ENCODE data around the gene C1R. TPM values are rescaled to one million over a fixed set of nuclear protein-coding genes. Genes with fewer than 3 reads are reported as not detected.
"Not testable (repeated sequence)": the region's sequence is repeated elsewhere in the genome, so short reads cannot be mapped to it uniquely, and the experiment has no call there.

Gene C1R
- total RNA-seq, 1 donor from 2014 or later, result 1,748 TPM

DNA sequence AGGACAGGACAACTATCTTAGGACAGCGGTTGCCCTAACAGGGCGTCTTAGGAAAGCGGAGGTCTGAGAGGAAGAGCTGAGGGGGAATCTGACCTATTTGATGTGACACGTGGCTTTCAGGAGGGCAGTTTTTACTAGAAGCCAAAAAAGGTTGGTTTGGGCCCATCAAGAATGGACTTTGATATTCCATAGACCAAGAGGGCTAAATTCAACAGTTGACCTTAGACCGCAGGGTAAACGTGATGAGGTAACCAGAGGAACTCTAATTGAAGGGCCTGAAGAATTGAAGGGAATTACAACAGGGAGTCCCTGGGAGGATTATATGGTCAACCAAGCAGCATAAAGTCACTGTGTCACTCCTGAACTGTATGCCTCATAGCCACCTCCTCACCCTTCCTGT, 20.2 kb downstream of the C1R start:
- DNase-seq (ENCODE audit: low spot score), result peak; percentile 77
- peak; percentile 61 for ATAC-seq

DNA sequence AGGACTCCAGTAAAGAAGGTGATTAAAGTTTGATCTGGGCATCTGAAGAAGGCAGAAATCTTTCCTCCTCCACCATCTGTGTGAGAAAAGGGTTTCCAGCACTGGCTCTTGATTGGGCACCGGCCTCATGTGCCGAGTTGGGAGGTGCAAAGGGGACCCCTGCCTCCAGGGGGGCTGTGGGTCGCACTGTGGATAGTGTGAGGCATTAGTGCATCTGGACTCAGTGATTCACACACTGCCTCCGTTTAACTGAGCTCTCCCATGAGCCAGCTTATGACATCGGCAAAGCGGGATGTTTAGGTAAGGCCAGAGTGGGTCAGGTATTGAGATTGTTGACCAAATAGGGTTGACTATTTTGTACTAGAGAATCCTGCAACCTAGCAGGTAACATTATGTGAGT, 22.9 kb downstream of the C1R start:
- DNase-seq (ENCODE audit: low spot score), result no peak
- ATAC-seq, result no peak

DNA sequence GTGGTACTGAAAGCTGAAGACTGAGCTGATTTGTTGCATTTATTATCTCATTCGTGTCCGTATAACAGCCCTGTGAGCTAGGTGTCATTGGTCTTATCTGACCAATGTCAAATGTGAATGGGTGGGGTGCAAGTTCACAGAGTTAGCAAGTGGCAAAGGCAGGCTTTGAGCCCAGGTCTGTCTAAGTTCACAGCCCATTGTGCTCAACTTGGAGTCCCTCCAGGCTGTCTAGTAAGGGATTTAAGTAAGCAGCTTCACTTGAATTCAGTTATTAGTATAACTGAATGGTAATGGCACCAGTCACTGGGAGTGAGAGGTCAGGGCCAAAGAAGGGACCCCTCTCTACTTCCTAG, 23.3 kb downstream of the C1R start:
- no peak for DNase-seq (ENCODE audit: low spot score)
- peak; percentile 23 for ATAC-seq

DNA sequence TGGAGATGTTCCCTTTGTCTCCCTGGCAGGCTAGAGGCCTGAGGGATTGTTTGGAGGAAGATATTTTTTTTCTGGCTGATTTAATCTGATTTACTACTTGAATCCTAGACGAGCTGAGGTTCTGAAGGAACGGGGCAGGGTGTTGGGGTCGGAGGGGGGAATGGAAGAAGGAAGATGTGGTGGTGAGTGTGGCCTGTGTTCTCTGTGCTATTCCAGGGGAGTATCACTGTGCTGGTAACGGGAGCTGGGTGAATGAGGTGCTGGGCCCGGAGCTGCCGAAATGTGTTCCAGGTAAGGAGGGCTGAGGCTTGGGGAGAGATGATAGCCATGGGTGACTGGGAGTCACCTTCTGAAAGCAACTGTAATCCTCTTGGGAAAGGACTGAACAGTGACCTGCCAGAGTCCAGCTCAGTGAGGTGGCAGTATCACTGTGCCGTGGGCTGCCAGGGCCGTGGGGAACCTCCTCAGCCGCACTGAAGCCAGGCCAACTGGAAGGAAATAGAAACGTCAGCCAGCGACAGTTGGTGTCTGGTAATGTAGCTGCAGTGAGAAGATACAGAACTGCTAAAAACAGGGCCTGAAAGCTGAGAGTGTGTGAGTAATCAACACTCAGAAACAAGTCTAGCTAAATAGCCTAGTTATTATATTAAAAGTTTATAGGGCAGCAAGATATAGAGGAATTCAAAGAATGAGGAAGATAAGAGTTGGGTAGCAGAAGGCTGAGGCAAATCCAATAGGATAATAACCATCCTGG, 23.8 kb downstream of the C1R start:
- ATAC-seq, result peak; percentile 67
- DNase-seq (ENCODE audit: low spot score), result peak; percentile 77

DNA sequence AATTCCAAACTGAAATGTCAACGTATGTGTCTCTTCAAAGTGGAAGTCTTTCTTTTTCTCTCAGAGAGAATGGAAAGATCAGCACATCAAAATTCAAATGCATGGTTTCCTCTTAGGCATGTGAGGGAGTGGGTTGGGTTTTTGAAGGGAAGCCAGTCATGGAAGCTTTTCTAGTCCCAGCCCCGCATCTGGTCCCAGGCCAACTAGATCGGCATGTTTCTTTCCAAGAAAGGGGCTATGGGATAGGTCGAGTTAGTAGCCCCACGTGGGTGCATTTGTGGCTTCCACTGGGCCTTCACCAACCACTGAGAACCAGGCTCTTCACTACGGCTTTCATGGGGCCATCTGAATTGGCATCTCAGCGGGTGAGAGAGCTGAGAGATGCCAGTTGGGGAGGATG, 25.1 kb downstream of the C1R start:
- ATAC-seq, result no peak
- DNase-seq (ENCODE audit: low spot score), result no peak

DNA sequence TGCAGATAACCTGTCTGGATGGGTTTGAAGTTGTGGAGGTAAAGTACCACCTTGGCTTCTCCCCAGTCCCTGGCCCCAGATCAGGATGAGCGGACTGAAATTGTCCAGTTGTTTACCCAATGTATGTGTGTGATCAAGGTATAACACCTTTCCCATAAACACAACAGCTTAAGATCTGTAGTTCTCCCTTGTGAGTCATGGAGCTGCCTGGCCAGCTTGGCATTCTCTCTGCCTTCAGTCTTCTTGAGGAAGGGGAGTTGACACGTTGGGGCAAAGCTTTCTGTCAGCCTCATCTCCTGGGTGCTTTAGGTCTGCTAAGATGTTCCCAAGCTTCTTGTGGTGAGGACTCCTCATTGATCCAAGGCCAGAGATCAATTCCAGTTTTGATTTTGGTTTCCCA, 25.6 kb downstream of the C1R start:
- no peak for ATAC-seq
- no peak for DNase-seq (ENCODE audit: low spot score)

DNA sequence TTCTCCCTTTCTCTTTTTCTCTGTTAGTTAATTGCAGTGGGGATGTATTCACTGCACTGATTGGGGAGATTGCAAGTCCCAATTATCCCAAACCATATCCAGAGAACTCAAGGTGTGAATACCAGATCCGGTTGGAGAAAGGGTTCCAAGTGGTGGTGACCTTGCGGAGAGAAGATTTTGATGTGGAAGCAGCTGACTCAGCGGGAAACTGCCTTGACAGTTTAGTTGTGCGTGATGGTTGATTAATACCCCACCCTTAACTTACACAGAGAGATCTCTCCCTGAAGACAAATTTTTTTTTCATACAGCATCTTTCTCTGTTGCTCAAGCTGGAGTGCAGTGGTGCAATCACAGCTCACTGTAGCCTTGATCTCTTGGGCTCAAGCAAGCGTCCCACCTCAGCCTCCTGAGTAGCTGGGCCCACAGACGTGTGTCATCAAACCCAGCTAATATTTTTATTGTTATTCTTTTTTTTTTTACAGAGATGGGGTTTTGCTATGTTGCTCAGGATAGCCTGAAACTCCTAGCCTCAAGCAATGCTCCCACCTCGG, 27.1 kb downstream of the C1R start:
- no peak for ATAC-seq
- DNase-seq (ENCODE audit: low spot score), result no peak

DNA sequence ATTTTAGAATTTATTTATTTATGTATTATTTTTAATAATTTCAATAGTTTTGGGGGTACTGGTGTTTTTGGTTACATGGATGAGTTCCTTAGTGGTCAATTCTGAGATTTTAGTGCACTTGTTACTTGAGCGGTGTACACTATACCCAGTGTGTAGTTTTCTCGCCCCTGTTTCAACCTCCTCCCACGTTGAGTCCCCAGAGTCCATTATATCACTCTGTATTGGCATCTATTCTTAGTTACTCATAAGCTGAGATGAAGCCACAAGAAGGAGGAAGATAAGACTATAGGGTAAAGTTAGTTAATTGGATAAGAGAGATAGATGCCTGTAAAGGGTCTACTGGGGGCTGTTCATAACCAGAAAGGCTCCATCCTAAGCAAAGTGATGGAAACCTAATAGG, 27.7 kb downstream of the C1R start:
- DNase-seq (ENCODE audit: low spot score) (no peak), ATAC-seq (no peak)

DNA sequence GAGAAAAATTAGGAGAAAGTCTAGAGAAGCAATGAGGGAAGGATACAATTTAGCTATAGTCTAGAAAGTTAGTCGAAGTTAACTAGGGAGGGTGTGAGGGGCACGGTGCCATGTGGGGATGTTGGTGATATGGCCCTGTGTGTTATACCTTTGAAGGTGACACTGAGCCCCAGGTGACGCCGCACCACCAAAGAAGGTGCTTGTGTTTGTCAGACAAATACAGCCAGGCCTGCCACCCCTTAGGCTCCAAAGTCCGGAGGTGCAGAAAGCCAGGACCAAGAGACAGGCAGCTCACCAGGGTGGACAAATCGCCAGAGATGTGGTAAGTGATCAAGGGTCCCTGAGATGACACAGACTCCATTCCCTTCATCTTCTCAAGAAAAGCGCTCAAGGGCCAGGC, 30.6 kb downstream of the C1R start:
- peak; percentile 52 for ATAC-seq
- peak; percentile 86 for DNase-seq (ENCODE audit: low spot score)

DNA sequence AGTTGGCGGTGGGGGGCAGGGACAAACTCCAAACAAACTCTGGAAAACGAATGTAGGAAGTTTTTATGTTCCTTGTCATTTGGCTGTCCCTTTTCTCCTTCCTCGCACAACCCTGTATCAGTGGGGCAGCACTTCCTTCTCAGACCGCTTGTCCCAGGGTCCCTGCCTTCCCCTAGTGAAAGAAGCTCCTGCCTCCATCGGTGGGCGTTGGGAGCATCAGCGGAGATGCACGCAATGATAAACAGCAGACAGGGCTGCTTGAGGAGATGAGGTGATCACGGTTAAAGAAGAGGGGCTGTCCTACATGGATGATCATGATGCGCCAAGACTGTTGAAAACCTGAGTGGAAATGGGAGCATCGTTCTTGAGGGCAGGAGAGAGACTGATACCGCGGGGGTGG, 31.1 kb downstream of the C1R start:
- ATAC-seq (no peak), DNase-seq (ENCODE audit: low spot score) (no peak)

DNA sequence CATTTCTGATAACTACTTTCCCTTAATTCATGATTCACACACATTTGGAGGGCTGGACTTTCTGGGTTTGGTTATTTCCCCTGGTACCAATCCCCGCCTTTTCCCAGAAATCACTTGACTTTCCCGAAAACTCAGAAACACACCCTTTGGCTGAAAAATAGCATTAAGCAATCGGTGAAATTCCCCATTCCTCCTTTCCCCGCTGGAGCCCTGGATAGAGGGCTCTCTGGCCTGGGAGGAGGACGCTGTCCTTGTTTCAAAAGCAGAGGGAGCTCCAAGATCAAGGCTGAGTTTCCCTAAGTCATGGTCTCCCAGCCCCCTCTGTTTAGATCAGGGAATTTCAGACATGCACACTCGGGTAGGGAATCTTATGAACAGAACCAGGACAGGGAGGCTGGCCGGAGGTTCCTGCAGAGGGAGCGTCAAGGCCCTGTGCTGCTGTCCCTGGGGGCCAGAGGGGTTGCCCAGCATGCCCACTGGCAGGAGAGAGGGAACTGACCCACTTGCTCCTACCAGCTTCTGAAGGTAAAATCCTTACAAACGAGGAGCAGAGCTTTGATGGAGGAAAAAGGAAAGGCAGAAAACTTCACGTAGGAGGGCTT, 31.8 kb downstream of the C1R start, which contains the start of gene C1S:
Gene C1S, plus strand, starts transcription at position 366 of the 602 bp plus-strand sequence. CDS start 1,195 bp downstream, outside the sequence.
- ATAC-seq, result peak; percentile 85
- peak; percentile 87 for DNase-seq (ENCODE audit: low spot score)

DNA sequence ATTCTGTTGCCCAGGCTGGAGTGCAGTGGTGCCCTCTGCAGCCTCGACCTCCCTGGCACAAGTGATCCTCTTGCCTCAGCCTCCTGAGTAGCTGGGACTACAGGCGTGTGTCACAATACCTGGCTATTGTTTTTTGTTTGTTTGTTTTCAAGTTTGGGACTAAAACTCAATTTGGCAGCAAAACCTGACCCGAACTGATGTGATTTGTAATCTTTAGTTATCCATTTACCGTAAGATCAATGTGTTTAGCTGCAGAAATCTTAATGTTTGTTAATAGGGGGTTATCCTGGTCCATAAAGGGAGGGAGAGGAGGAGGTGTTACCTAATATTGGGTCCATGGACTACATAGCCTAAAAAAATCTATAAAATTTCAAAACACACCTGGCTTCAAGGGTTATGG, 32.5 kb downstream of the C1R start:
- peak; percentile 69 for DNase-seq (ENCODE audit: low spot score)
- ATAC-seq, result peak; percentile 58

DNA sequence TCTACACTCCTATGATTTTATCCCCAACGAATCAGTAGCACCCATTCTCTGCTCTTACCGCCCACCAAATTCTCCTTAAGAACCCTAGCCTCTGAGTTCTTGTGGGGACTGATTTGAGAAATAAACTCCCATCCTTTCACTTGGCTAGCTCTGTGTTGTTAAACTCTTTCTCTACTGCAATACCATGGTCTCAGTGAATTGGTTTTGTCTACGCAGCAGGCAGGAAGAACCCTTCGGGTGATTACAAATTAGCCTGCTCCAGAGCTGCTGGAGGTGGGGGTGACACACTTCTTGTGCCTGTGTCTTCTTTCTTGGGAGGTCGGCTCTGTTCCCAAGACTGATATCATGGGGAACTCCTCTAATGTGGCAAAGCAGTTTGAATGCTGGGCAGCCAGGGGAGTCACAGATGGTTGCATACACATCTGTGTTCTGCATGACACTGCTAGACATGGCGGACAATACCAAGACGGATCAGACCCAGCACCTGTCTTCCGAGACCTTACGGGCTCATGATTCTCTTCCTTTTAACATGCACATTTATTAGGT, 33.3 kb downstream of the C1R start:
- DNase-seq (ENCODE audit: low spot score), result no peak

DNA sequence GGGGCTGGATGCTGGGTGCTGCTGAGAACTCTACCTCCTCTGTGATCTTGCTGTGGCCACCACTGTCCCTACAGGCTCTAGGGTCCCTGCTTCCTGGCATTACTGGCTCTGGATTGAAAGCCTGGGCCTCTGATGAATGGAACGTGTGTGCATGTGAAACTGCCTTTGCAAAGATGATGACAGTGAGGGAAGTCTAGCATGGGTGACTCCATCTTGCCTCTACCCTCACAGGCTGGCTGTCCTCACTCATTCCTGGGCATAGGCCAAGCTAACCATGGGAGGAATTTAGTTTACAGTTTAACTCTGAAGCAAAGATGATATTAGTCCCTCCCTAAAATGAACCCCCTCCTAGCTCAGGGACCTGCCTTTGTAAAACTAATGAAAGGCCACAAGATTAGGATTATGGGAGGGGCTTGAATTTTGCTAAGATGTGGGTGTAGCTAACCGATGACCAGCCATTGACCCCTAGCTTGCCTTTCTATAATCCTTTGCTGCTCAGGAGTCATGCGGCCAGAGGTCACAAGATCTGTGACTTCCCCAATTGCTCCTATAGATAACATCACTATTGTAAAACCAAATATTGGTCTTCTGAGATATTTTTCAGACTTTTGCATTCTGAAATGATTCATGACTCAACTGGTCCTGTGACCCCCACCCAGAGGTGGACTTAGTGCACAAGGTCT, 33.9 kb downstream of the C1R start:
- ATAC-seq (no peak), DNase-seq (ENCODE audit: low spot score) (no peak)

More for the DNA sequence above, 33.3 kb downstream of the C1R start:
- ATAC-seq, result no peak

DNA sequence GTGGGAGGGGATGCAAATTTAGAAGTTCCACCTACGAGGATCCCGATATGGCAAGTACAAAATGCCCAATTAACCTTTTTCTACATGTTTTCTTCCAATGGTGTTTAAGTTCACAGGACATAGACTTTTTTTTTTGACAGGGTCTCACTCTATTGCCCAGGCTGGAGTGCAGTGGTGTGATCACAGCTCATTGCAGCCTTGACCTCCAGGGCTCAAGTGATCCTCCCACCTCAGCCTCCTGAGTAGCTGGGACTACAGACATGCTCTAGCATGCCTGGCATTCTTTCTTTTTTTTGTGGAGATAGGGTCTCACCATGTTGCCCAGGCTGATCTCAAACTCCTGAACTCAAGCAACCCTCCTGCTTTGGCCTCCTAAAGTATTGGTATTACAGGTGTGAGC, 36.5 kb downstream of the C1R start:
- ATAC-seq; DNase-seq (ENCODE audit: low spot score): not testable (repeated sequence)

DNA sequence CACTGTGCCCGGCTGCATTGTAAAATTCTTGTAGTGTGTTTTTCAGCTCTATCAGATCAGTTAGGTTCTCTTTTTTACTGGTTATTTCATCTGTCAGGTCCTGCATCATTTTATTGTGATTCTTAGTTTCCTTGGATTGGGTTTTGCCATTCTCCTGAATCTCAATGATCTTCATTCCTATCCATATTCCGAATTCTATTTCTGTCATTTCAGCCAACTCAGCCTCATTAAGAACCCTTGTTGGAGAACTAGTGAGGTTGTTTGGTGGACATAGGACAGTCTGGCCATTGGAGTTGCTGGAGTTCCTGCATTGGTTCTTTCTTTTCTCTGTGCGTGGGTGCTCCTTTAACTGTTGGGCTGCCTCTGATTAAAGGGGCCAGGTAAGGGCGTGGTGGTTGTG, 37.3 kb downstream of the C1R start:
- ATAC-seq, result no peak
- DNase-seq (ENCODE audit: low spot score), result no peak

DNA sequence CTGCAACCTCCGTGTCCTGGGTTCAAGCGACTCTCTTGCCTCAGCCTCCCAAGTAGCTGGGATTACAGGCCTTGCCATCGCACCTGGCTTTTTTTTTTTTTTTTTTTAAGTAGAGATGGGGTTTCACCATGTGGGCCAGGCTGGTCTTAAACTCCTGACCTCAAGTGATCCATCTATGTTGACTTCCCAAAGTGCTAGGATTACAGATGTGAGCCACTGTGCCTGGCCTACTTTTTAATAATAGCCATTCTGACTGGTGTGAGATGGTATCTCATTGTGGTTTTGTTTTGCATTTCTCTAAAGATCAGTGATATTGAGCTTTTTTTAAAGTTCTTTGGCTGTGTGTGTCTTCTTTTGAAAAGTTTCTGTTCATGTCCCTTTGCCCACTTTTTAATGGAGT, 42.3 kb downstream of the C1R start:
- ATAC-seq; DNase-seq (ENCODE audit: low spot score): not testable (repeated sequence)

DNA sequence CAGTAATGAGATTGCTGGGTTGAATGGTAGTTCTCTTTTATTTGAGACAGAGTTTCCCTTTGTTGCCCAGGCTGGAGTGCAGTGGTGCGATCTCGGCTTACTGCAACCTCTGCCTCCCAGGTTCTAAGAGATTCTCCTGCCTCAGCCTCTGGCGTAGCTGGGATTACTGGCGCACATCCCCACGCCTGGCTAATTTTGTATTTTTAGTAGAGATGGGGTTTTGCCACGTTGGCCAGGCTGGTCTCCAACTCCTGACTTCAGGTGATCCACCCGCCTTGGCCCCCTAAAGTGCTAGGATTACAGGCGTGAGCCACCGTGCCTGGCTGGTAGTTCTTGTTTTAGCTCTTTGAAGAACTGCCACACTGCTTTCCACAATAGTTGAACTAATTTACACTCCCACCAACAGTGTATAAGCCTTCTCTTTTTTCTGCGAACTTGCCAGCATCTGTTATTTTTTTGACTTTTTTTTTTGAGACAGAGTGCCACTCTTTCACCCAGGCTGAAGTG, 42.7 kb downstream of the C1R start:
- ATAC-seq; DNase-seq (ENCODE audit: low spot score): not testable (repeated sequence)

DNA sequence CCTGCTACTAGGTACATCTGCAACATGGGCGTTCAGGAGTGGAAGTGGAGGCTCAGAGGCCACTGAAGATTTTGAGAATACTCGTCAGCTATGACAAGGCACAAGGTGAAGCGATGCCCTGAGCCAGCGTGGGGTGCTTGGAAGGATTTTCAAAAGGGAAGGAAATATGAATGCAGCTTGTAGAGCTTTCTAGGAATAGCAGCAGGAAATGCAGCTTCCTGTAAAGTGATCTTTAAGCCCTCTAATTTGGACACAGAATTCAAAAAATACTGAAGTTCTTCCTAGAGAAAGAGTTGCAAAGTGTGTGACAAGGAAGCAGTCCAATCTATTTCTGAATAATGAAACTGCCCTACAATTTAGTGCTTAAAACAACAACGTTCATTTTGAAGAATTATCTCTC, 44.9 kb downstream of the C1R start:
- ATAC-seq, result peak; percentile 38
- DNase-seq (ENCODE audit: low spot score), result no peak

DNA sequence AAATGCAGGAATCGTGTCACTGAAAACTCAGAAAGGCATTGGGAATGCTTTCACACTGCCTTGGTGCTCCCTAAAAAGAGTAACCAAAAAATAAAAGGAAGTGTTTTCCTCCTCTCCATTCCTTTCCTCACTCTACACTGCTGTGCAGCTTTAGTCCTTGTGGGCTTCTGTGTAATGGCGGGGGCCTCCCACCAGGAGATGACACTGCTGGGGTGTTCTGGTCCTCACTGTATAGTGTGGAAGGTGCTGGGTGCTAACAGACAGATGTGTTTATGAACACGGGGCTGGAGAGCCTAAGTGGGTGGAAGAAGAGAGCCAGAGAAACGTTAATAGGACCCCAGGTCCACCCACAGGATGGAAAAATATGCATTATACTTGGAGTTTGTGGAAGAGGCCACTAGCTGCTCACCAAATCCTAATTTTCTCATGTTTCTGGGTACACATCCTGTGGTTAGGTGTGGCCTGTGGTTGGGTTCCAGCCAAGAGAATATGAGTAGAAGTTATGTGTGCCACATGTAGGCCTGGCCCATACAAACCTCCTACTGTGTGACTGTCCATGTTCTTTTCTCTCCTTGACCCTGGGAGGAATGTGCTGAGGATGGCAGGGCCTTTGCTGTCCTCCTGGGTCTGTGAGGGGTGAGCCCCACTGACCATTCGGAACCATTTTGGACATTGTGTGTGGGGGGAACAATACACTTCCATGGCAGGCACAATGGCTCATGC, 45.7 kb downstream of the C1R start:
- no peak for DNase-seq (ENCODE audit: low spot score)
- no peak for ATAC-seq

DNA sequence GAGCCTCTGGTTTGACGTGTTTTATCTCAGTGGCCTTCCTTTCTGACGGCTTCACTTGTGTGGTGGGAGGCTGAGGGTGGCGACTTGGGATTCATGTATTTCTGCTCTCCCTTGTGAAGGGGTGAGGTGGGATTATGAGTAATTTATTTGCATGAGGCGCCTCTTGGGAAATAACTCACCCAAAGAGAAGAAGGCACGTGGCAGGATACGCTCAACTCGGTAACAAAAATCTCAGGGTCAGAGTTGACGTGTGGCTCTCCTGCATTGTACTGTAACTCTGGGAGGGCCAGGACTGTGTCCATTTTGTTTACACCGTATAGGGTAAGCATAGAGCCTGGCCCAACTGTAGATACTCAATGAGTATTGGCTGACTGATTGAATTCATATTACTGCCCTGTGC, 46.3 kb downstream of the C1R start:
- no peak for DNase-seq (ENCODE audit: low spot score)
- ATAC-seq, result no peak
